GM12878 (cell line): ENCODE results near the gene YPEL3. TPM values are rescaled to one million over a fixed set of nuclear protein-coding genes. Genes with fewer than 3 reads are reported as not detected.

Experiments
- ATAC-seq: fragments of 200-7000 bp; cut with Tn5 transposase; 3 replicates; pipeline ENCODE4 v1.9.1; 2020; ENCODE audit warnings: mild to moderate bottlenecking, moderate library complexity
- BruUV-seq: library from RNA; stranded (reverse); fragments of 400-500 nt; replicated peaks from 2 replicates; lab custom pipeline; 2021; lab: Mats Ljungman, UMichigan
- CTCF ChIA-PET: fragments of 300-600 bp; sonication (Branson Sonifier 250); formaldehyde crosslinking; extraction: SDS; loops from one replicate; lab custom pipeline; 2021; ENCODE audit warnings: inconsistent platforms; lab: Yijun Ruan, JAX
- POLR2A ChIA-PET: fragments of 350-600 bp; formaldehyde crosslinking; extraction: SDS; loops from one replicate; lab custom pipeline; 2021; ENCODE audit warnings: inconsistent platforms; lab: Charles Lee
- RAD21 ChIA-PET: fragments of 300-600 bp; sonication (Branson Sonifier 250); formaldehyde crosslinking; loops from one replicate; lab custom pipeline; 2023; ENCODE audit warnings: antibody characterized with exemption; ENCODE audit not compliant: unreplicated experiment; lab: Charles Lee
- SMC1A ChIA-PET: fragments of 300-600 bp; sonication (Branson Sonifier 250); formaldehyde crosslinking; loops from one replicate; lab custom pipeline; 2023; ENCODE audit not compliant: unreplicated experiment, uncharacterized antibody; lab: Charles Lee
- DNase-seq: peaks from one replicate; pipeline ENCODE4 v3.0.0-alpha.2; 2011; ENCODE audit warnings: low read depth, low spot score
- FAIRE-seq: peaks from 3 replicates; lab custom pipeline; 2011; peaks lifted over from hg19 to GRCh38; lab: Jason Lieb, UNC
- H2AFZ ChIP-seq: 2 replicates; pipeline ENCODE4 v1.6.0; 2011; ENCODE audit warnings: low read depth, low read length, control low read depth; ENCODE audit not compliant: control insufficient read depth
- H3K27ac ChIP-seq: 2 replicates; pipeline ENCODE4 v1.5.1; 2011; ENCODE audit warnings: control low read depth; ENCODE audit not compliant: control insufficient read depth, insufficient read depth
- H3K27me3 ChIP-seq, 2 experiments: replicated peaks in 1 of 2; 2 replicates each; pipeline versions ENCODE4 v1.6.0 to v1.6.1; 2011; ENCODE audit warnings: low read length in 1 of 2; ENCODE audit not compliant: control insufficient read depth in 2 of 2, insufficient read depth in 2 of 2
- H3K36me3 ChIP-seq, 2 experiments: 2 replicates each; pipeline ENCODE4 v1.5.1; 2011; ENCODE audit warnings: low read length in 1 of 2; ENCODE audit not compliant: control insufficient read depth in 2 of 2, insufficient read depth in 2 of 2
- H3K4me1 ChIP-seq: 2 replicates; pipeline ENCODE4 v1.6.1; 2011; ENCODE audit warnings: mild to moderate bottlenecking, low read length, moderate library complexity, mixed read lengths; ENCODE audit not compliant: control insufficient read depth, insufficient read depth
- H3K4me2 ChIP-seq: 2 replicates; pipeline ENCODE4 v1.6.0; 2011; ENCODE audit warnings: control low read depth; ENCODE audit not compliant: control insufficient read depth, insufficient read depth
- H3K4me3 ChIP-seq: fragments of 200-600 bp; sonication (generic); 2 replicates; pipeline ENCODE4 v1.5.1; 2016
- H3K79me2 ChIP-seq: 2 replicates; pipeline ENCODE4 v1.6.0; 2011; ENCODE audit warnings: low read length; ENCODE audit not compliant: control insufficient read depth, insufficient read depth
- H3K9ac ChIP-seq: 2 replicates; pipeline ENCODE4 v1.8.0; 2011; ENCODE audit warnings: low read length, control low read depth, mixed read lengths; ENCODE audit not compliant: control insufficient read depth, insufficient read depth
- H3K9me3 ChIP-seq: replicated peaks from 3 replicates; pipeline ENCODE4 v1.5.1; 2011; ENCODE audit warnings: mild to moderate bottlenecking, low read length; ENCODE audit not compliant: control insufficient read depth, insufficient read depth
- H4K20me1 ChIP-seq: 2 replicates; pipeline ENCODE4 v1.6.0; 2011; ENCODE audit not compliant: control insufficient read depth, insufficient read depth
- ELK1 ChIP-seq: IDR thresholded peaks from 2 replicates; pipeline ENCODE4 v1.6.1; 2012; ENCODE audit warnings: low read depth, low read length, improper control_type of control experiment
- ETV6 ChIP-seq, 2 experiments: fragments of 450-650 bp in 1 of 2; IDR thresholded peaks in 1 of 2; conservative IDR thresholded peaks in 1 of 2; 2 replicates each; pipeline ENCODE4 v1.6.1; 2014; ENCODE audit warnings: antibody characterized with exemption in 1 of 2, borderline replicate concordance in 1 of 2, low read depth in 1 of 2, mild to moderate bottlenecking in 1 of 2, moderate library complexity in 1 of 2
- MEF2A ChIP-seq: IDR thresholded peaks from 2 replicates; pipeline ENCODE4 v1.6.1; 2011; ENCODE audit warnings: low read depth, mild to moderate bottlenecking, low read length, moderate library complexity; ENCODE audit not compliant: insufficient read depth
- MYB ChIP-seq: fragments of 150-350 bp; IDR thresholded peaks from 2 replicates; pipeline ENCODE4 v1.6.1; 2014; ENCODE audit warnings: mild to moderate bottlenecking, low read depth, low read length, borderline replicate concordance
- NR2F1 ChIP-seq: fragments of 450-650 bp; conservative IDR thresholded peaks from 2 replicates; pipeline ENCODE4 v1.6.1; 2017; ENCODE audit warnings: mild to moderate bottlenecking
- SKIL ChIP-seq: fragments of 450-650 bp; IDR thresholded peaks from 2 replicates; pipeline ENCODE4 v1.6.1; 2017; ENCODE audit warnings: mild to moderate bottlenecking, low read depth, inconsistent platforms; ENCODE audit not compliant: poor library complexity, severe bottlenecking
- WGBS: methylation state at CpG from one replicate; pipeline ENCODE4 v1.1.6; 2016; ENCODE audit warnings: low lambda C conversion rate; ENCODE audit not compliant: insufficient replicate concordance, insufficient coverage; ENCODE audit errors: missing lambda C conversion rate; 5-methylcytosine and 5-hydroxymethylcytosine counted together
- in situ Hi-C: fragments of 300-500 bp; cut with MboI; formaldehyde crosslinking; loops from 9 replicates; pipeline ENCODE4 v1.14.3; 2018; ENCODE audit warnings: mixed read lengths
- intact Hi-C: fragments of 100-400 bp; cut with micrococcal nuclease; formaldehyde crosslinking; loops from one replicate; pipeline ENCODE4 v1.14.2; 2022; ENCODE audit not compliant: unreplicated experiment
- polyA plus RNA-seq, 11 experiments: library from polyadenylated mRNA; depleted of rRNA in 4 of 11; unstranded in 6 of 11; stranded (reverse) in 5 of 11; fragments of >200 nt; fragmentation: Nextera tagmentation in 4 of 11; fragmentation: Illumina TruSeq in 1 of 11; extraction: Ambion mirVana in 4 of 11; extraction: Trizol in 1 of 11; gene quantifications; 1 replicate in 1 of 11; 2 replicates in 10 of 11; pipeline versions ENCODE4 v1.2.1 to v1.2.3, GENCODE V29; 2011 to 2016; ENCODE audit warnings: inconsistent platforms in 2 of 11, missing spikeins in 2 of 11, low read depth in 1 of 11
- total RNA-seq, 4 experiments: library from RNA; depleted of rRNA in 3 of 4; stranded (reverse); fragments of >200 nt in 3 of 4; fragmentation: Illumina TruSeq in 1 of 4; extraction: Trizol in 1 of 4; gene quantifications; 2 replicates each; pipeline versions ENCODE4 v1.2.1 to v1.2.3, GENCODE V29; 2013 to 2021

YPEL3 gene
- total and polyA plus RNA-seq, 10 of the 15 experiments (the other 5 are each of a cell fraction or from before 2014, with no cell fraction given), result 1.3 to 22.0 (median 12.1) TPM

- Histone ChIP-seq H3K4me2 (no peak overlapping the region), H2AFZ (no peak overlapping the region), H3K9ac (no peak overlapping the region), H3K79me2 (no peaks in the 10 kb centered on the region), H3K27ac (no peak overlapping the region), H3K4me1 (peaks cover 15% of the 10 kb centered on the region), H3K36me3 (peaks cover 12 to 13% of the 10 kb centered on the region in 2 experiments; a peak in 3 of 4 replicates), H3K4me3 (no peak overlapping the region), H4K20me1 (no peaks in the 10 kb centered on the region), H3K27me3 (no peaks in the 10 kb centered on the region), H3K9me3 (no peaks in the 10 kb centered on the region)
- ChIA-PET CTCF (interaction anchor here (0.7 to 6.8 kb wide), 2 partner anchors 24 to 34 kb away, joined by 3 to 77 read pairs; partner anchors contain the start of gene ALDOA), RAD21 (interaction anchor here (0.7 kb wide), 1 partner anchor 429 kb away, joined by 5 read pairs; no protein-coding TSS in a partner anchor), SMC1A (interaction anchor here (1.3 kb wide), 1 partner anchor 12 kb away, joined by 3 read pairs; no protein-coding TSS in a partner anchor), POLR2A (interaction anchor here (0.6 to 4.2 kb wide), 2 partner anchors 14 to 1275 kb away, joined by 11 to 35 read pairs; partner anchors contain the start of gene PPP4C)
- intact Hi-C loops (no loop called here), in situ Hi-C loops (loop anchor here (25.0 kb wide), 1 partner anchor 1798 kb away; no protein-coding TSS in a partner anchor)
- 94% methylated on average over 22 of the region's 22 CpGs for WGBS
- FAIRE-seq (no peak), DNase-seq (no peak), ATAC-seq (no peak)
- TF ChIP-seq SKIL, result no peak
- no peak for TF ChIP-seq ELK1
- TF ChIP-seq MYB, result no peak
- TF ChIP-seq NR2F1, result no peak
- no peak for TF ChIP-seq ETV6 (conservative IDR thresholded peaks at IDR 0.05 in 1 of 2, IDR thresholded peaks at IDR 0.05 in 1 of 2; ENCODE audit: borderline replicate concordance in 1 of 2, low read depth in 1 of 2)
- TF ChIP-seq MEF2A, result no peak
- no TSS peak for BruUV-seq
Observed at GRCh38 chr16:30088832-30089624, 7.0 kb downstream of the YPEL3 start.
